A549 (cell line): ENCODE results near the gene TBX6. TPM values are rescaled to one million over a fixed set of nuclear protein-coding genes. Genes with fewer than 3 reads are reported as not detected.

Source experiments
- ATAC-seq, 2 experiments: fragments of 200-7000 bp in 1 of 2; fragments of >200 bp in 1 of 2; cut with Nextera tagmentation in 1 of 2; cut with Tn5 transposase in 1 of 2; 3 replicates each; pipeline versions ENCODE4 v1.8.0 to v1.9.1; 2018 to 2020; ENCODE audit warnings: mild to moderate bottlenecking in 1 of 2, moderate library complexity in 1 of 2
- CTCF ChIA-PET: fragments of 300-600 bp; sonication (Branson Sonifier 250); formaldehyde crosslinking; extraction: SDS; loops from one replicate; lab custom pipeline; 2021; ENCODE audit warnings: antibody characterized with exemption, inconsistent platforms; lab: Yijun Ruan, JAX
- POLR2A ChIA-PET: fragments of 350-600 bp; formaldehyde crosslinking; extraction: SDS; loops from one replicate; lab custom pipeline; 2021; ENCODE audit warnings: antibody characterized with exemption, inconsistent platforms; lab: Yijun Ruan, JAX
- DNase-seq, 2 experiments: peaks; one replicate each; pipeline versions ENCODE4 v3.0.0 to v3.0.0-alpha.2; 2011 to 2016; ENCODE audit warnings: low read depth in 1 of 2, low spot score in 1 of 2
- FAIRE-seq: peaks from 2 replicates; lab custom pipeline; 2011; peaks lifted over from hg19 to GRCh38; lab: Jason Lieb, UNC
- H3K27ac ChIP-seq, 2 experiments: fragments of >200 bp; sonication (Bioruptor Twin); formaldehyde crosslinking; 3 replicates each; pipeline ENCODE4 v1.5.1; 2016 to 2017
- H3K4me1 ChIP-seq: fragments of >200 bp; sonication (Bioruptor Twin); formaldehyde crosslinking; 3 replicates; pipeline ENCODE4 v1.6.1; 2016
- H3K4me2 ChIP-seq: fragments of >200 bp; sonication (Bioruptor Twin); formaldehyde crosslinking; 3 replicates; pipeline ENCODE4 v1.6.1; 2016
- H3K4me3 ChIP-seq: fragments of >200 bp; sonication (Bioruptor Twin); formaldehyde crosslinking; 3 replicates; pipeline ENCODE4 v1.5.1; 2016
- H3K9me3 ChIP-seq: fragments of >200 bp; sonication (Bioruptor Twin); formaldehyde crosslinking; 3 replicates; pipeline ENCODE4 v1.6.1; 2016
- BHLHE40 ChIP-seq: IDR thresholded peaks from 2 replicates; pipeline ENCODE4 v1.6.1; 2012; ENCODE audit warnings: low read depth, low read length, inconsistent platforms
- CBX2 ChIP-seq: fragments of 200-600 bp; sonication (generic); IDR thresholded peaks from 2 replicates; pipeline ENCODE4 v1.6.1; 2016; ENCODE audit warnings: low read depth, mild to moderate bottlenecking, borderline replicate concordance
- E2F6 ChIP-seq: IDR thresholded peaks from 2 replicates; pipeline ENCODE4 v1.6.1; 2012; ENCODE audit warnings: low read depth, borderline replicate concordance
- EHMT2 ChIP-seq: fragments of 200-600 bp; sonication (generic); IDR thresholded peaks from 2 replicates; pipeline ENCODE4 v1.6.1; 2016; ENCODE audit warnings: antibody characterized with exemption, low read depth, mild to moderate bottlenecking, moderate library complexity
- FOSB ChIP-seq: fragments of 250-450 bp; sonication (Bioruptor Pico); IDR thresholded peaks from 2 replicates; pipeline ENCODE4 v1.5.0; 2020; ENCODE audit warnings: mild to moderate bottlenecking, moderate library complexity
- HEYL ChIP-seq: fragments of 250-450 bp; sonication (Bioruptor Pico); IDR thresholded peaks from 2 replicates; pipeline ENCODE4 v1.8.0; 2021; ENCODE audit warnings: mild to moderate bottlenecking, moderate library complexity
- MAZ ChIP-seq: fragments of 150-350 bp; IDR thresholded peaks from 2 replicates; pipeline ENCODE4 v1.6.1; 2014; ENCODE audit warnings: antibody characterized with exemption, low read depth, low read length, borderline replicate concordance
- MYC ChIP-seq: IDR thresholded peaks from 2 replicates; pipeline ENCODE4 v1.6.1; 2012; ENCODE audit warnings: mild to moderate bottlenecking, inconsistent platforms, low read length, improper control_type of control experiment, borderline replicate concordance
- NR3C1 ChIP-seq: fragments of >200 bp; sonication (Bioruptor Twin); formaldehyde crosslinking; IDR thresholded peaks from 3 replicates; pipeline ENCODE4 v1.6.1; 2017
- PBX3 ChIP-seq: IDR thresholded peaks from 2 replicates; pipeline ENCODE4 v1.6.1; 2012
- PHF8 ChIP-seq: fragments of 200-600 bp; sonication (generic); IDR thresholded peaks from 2 replicates; pipeline ENCODE4 v1.6.1; 2016; ENCODE audit warnings: low read depth, mild to moderate bottlenecking, antibody characterized with exemption, moderate library complexity, borderline replicate concordance
- RAD21 ChIP-seq, 2 experiments: fragments of >200 bp in 1 of 2; sonication (Bioruptor Twin) in 1 of 2; formaldehyde crosslinking in 1 of 2; IDR thresholded peaks in 1 of 2; conservative IDR thresholded peaks in 1 of 2; 2 replicates in 1 of 2; 3 replicates in 1 of 2; pipeline ENCODE4 v1.6.1; 2012 to 2018; ENCODE audit warnings: inconsistent platforms in 1 of 2
- ZNF302 ChIP-seq: fragments of 250-450 bp; sonication (Bioruptor Pico); IDR thresholded peaks from 2 replicates; pipeline ENCODE4 v1.9.0; 2021; ENCODE audit warnings: inconsistent platforms, mild to moderate bottlenecking, moderate library complexity
- WGBS: methylation state at CpG from one replicate; pipeline ENCODE4 v1.1.6; 2017; ENCODE audit errors: missing lambda C conversion rate; 5-methylcytosine and 5-hydroxymethylcytosine counted together
- polyA plus RNA-seq, 4 experiments: library from polyadenylated mRNA; depleted of rRNA in 3 of 4; stranded (reverse); fragments of >200 nt; fragmentation: RNase III in 1 of 4; extraction: RNeasy Plus Mini Kit Qiagen cat#74134 plus additional on column Dnase treatment in 1 of 4; gene quantifications; 2 replicates in 3 of 4; 3 replicates in 1 of 4; pipeline ENCODE4 v1.2.3, GENCODE V29; 2011 to 2017
- TF ChIP-seq, protein P1 (sequence below): fragments of 250-450 bp; sonication (Bioruptor Pico); IDR thresholded peaks from 2 replicates; pipeline ENCODE4 v1.5.0; 2020; ENCODE audit warnings: low read depth, mild to moderate bottlenecking, moderate library complexity
- TF ChIP-seq, protein P2 (sequence below): fragments of 450-650 bp; IDR thresholded peaks from 2 replicates; pipeline ENCODE4 v1.6.1; 2014; ENCODE audit warnings: antibody characterized with exemption
- TF ChIP-seq, protein P3 (sequence below): IDR thresholded peaks from 2 replicates; pipeline ENCODE4 v1.6.1; 2012

Gene TBX6
- polyA plus RNA-seq, 2 of the 4 experiments (the other 2 are of a cell fraction) = 0.14 to 0.63 TPM

DNA sequence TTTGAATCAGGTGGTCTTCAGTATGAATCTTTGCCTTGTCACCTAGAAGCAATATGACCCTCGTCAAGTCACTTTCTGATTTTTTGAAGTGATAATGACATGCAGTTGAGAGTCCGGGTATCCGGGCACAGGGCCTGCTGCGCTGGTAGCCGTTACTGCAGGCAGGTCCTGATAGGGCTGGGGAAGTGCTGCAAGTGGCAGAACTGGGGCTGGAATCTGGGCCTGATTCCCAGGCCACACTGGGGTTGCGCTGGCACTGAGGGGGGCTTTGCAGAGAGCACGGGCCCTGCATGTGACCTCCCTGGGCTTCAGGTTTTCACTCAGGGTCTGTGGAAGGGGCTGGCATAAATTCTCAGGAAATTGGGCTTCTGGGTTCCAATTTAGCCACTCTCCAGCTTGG lies 13.0 kb downstream of the TBX6 start:
- FAIRE-seq (no peak), ATAC-seq (no peak), DNase-seq (no peak)
- TF ChIP-seq E2F6 = no peak
- TF ChIP-seq ZNF302 = no peak
- no peak for TF ChIP-seq MAZ
- TF ChIP-seq FOSB (CRISPR knock-in tag) = no peak
- TF ChIP-seq EHMT2 = no peak
- no peak for TF ChIP-seq PBX3
- TF ChIP-seq, protein P1, sequence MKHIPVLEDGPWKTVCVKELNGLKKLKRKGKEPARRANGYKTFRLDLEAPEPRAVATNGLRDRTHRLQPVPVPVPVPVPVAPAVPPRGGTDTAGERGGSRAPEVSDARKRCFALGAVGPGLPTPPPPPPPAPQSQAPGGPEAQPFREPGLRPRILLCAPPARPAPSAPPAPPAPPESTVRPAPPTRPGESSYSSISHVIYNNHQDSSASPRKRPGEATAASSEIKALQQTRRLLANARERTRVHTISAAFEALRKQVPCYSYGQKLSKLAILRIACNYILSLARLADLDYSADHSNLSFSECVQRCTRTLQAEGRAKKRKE (CRISPR knock-in tag) = no peak
- no peak for TF ChIP-seq MYC
- no peak for TF ChIP-seq HEYL
- Histone ChIP-seq H3K4me1 (peaks cover 21% of the 10 kb centered on the region), H3K4me3 (no peak overlapping the region), H3K27ac (no peak overlapping the region), H3K9me3 (no peaks in the 10 kb centered on the region), H3K4me2 (no peak overlapping the region)
- POLR2A ChIA-PET = interaction anchor here (0.6 to 1.0 kb wide), 2 partner anchors 13 to 28 kb away, joined by 3 to 4 read pairs; partner anchors contain the start of gene ALDOA
- WGBS = 88% methylated on average over 5 of the region's 7 CpGs
- CTCF ChIA-PET = interaction anchor here (0.6 to 10.3 kb wide), 6 partner anchors 9 to 259 kb away, joined by 3 to 143 read pairs (median 4); partner anchors contain the start of genes ALDOA and TBX6

GRCh38 chr16:30077656-30078055 lies 14.1 kb downstream of the TBX6 start:
- H3K4me3 ChIP-seq = no peak overlapping the region
- peaks cover 21% of the 10 kb centered on the region for H3K4me1 ChIP-seq
- CTCF ChIA-PET = interaction anchor here (1.3 to 10.3 kb wide), 4 partner anchors 10 to 75 kb away, joined by 3 to 143 read pairs (median 25); partner anchors contain the start of genes ALDOA and TBX6
- no peak for ATAC-seq
- DNase-seq = no peak
- H3K9me3 ChIP-seq = no peaks in the 10 kb centered on the region
- no peak for TF ChIP-seq NR3C1
- TF ChIP-seq, all 56 proteins: peak for 0
- POLR2A ChIA-PET = interaction anchor here (0.6 to 1.0 kb wide), 2 partner anchors 10 to 12 kb away, joined by 3 to 4 read pairs; partner anchors contain the start of gene ALDOA
- peak overlapping the region; percentile 96 for H3K4me2 ChIP-seq
- FAIRE-seq = no peak
- H3K27ac ChIP-seq = no peak overlapping the region
- WGBS = 76% methylated on average over 6 of the region's 6 CpGs

- peak; percentile 10 to 35; a peak in 4 of 6 replicates for ATAC-seq
- no peak for DNase-seq
- peak overlapping the region; percentile 97 to 98 for H3K27ac ChIP-seq
- H3K4me1 ChIP-seq = peaks cover 21% of the 10 kb centered on the region
- peak overlapping the region; percentile 100 for H3K4me3 ChIP-seq
- POLR2A ChIA-PET = interaction anchor here (1.2 to 1.4 kb wide), 2 partner anchors 11 to 15 kb away, joined by 7 read pairs; partner anchors contain the start of genes ALDOA and TBX6
- CTCF ChIA-PET = interaction anchor here (0.9 to 10.3 kb wide), 5 partner anchors 10 to 44 kb away, joined by 3 to 143 read pairs (median 5); partner anchors contain the start of genes ALDOA and TBX6
- peak overlapping the region; percentile 96 for H3K4me2 ChIP-seq
- WGBS = 3% methylated on average over 19 of the region's 33 CpGs
- TF ChIP-seq RAD21 (conservative IDR thresholded peaks at IDR 0.05 in 1 of 2, IDR thresholded peaks at IDR 0.05 in 1 of 2) (no peak), PHF8 (no peak), CBX2 (no peak), BHLHE40 (no peak), ZNF302 (no peak), MYC (no peak), NR3C1 (no peak)
- TF ChIP-seq, protein P2, sequence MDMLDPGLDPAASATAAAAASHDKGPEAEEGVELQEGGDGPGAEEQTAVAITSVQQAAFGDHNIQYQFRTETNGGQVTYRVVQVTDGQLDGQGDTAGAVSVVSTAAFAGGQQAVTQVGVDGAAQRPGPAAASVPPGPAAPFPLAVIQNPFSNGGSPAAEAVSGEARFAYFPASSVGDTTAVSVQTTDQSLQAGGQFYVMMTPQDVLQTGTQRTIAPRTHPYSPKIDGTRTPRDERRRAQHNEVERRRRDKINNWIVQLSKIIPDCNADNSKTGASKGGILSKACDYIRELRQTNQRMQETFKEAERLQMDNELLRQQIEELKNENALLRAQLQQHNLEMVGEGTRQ = no peak
- TF ChIP-seq, protein P3, sequence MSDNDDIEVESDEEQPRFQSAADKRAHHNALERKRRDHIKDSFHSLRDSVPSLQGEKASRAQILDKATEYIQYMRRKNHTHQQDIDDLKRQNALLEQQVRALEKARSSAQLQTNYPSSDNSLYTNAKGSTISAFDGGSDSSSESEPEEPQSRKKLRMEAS = no peak
- H3K9me3 ChIP-seq = no peaks in the 10 kb centered on the region
- FAIRE-seq = no peak
Observed at GRCh38 chr16:30076276-30076791, 15.4 kb downstream of the TBX6 start.
